Adrenal gland (tissue), 12 donors: ENCODE results near the gene TUBA8. TPM values are rescaled to one million over a fixed set of nuclear protein-coding genes. Genes with fewer than 3 reads are reported as not detected.

Source experiments
- DNase-seq, 7 donors: peaks; one replicate each; pipeline ENCODE4 v3.0.0-alpha.2; 2019 to 2020
- H3K27ac ChIP-seq, 5 donors: fragments of 200-600 bp; sonication (generic) in 4 of 5; 1 replicate in 3 of 5; 2 replicates in 2 of 5; pipeline versions ENCODE4 v1.5.1 to v1.8.0; 2016 to 2020; ENCODE audit warnings: mild to moderate bottlenecking in 1 of 5
- H3K27me3 ChIP-seq: fragments of 200-600 bp; 2 replicates; pipeline ENCODE4 v1.8.0; 2021
- H3K36me3 ChIP-seq, 2 donors: fragments of 200-600 bp; replicated peaks in 1 of 2; 1 replicate in 1 of 2; 2 replicates in 1 of 2; pipeline versions ENCODE4 v1.5.1 to v1.8.0; 2018 to 2022
- H3K4me1 ChIP-seq, 2 donors: fragments of 200-600 bp; replicated peaks in 1 of 2; 1 replicate in 1 of 2; 2 replicates in 1 of 2; pipeline versions ENCODE4 v1.5.1 to v1.8.0; 2018 to 2021
- H3K4me3 ChIP-seq, 4 donors: fragments of 200-600 bp; sonication (generic) in 3 of 4; one replicate each; pipeline ENCODE4 v1.5.1; 2016 to 2018
- H3K9me3 ChIP-seq, 3 donors: fragments of 200-600 bp; sonication (generic) in 1 of 3; replicated peaks in 1 of 3; 1 replicate in 2 of 3; 2 replicates in 1 of 3; pipeline versions ENCODE4 v1.5.1 to v1.8.0; 2016 to 2021
- CTCF ChIP-seq, 6 experiments: fragments of 450-650 bp in 4 of 6; fragments of 200-600 bp in 2 of 6; sonication (generic) in 1 of 6; IDR thresholded peaks; 1 replicate in 5 of 6; 2 replicates in 1 of 6; pipeline versions ENCODE4 v1.5.1 to v1.8.0; 2016 to 2021; ENCODE audit warnings: antibody characterized with exemption in 6 of 6, mild to moderate bottlenecking in 2 of 6, moderate library complexity in 1 of 6
- POLR2A ChIP-seq, 2 donors: fragments of 450-650 bp; IDR thresholded peaks; one replicate each; pipeline ENCODE4 v1.6.1; 2017; ENCODE audit warnings: antibody characterized with exemption in 2 of 2, mild to moderate bottlenecking in 2 of 2, moderate library complexity in 1 of 2
- WGBS, 4 donors: extraction: QIAGEN DNeasy Blood & Tissue Kit in 2 of 4; methylation state at CpG; one replicate each; pipeline versions ENCODE4 v1.1.5 to v1.1.7; 2013 to 2017; 5-methylcytosine and 5-hydroxymethylcytosine counted together
- intact Hi-C, 2 donors: fragments of 100-400 bp; cut with DNase I; formaldehyde crosslinking; loops; one replicate each; pipeline versions ENCODE4 v1.14.1 to v1.15.0; 2022 to 2023
- polyA plus RNA-seq, 3 donors: library from polyadenylated mRNA; stranded (reverse); fragments of 200-250 nt in 2 of 3; fragments of 350-450 nt in 1 of 3; fragmentation: Illumina TruSeq in 1 of 3; extraction: RNeasy Lipid Tissue Mini Kit (QIAGEN cat#74804) in 1 of 3; gene quantifications; one replicate each; pipeline ENCODE4 v1.2.3, GENCODE V29; 2013 to 2014
- total RNA-seq, 9 donors: library from RNA; depleted of rRNA in 4 of 9; stranded (reverse); fragments of >200 nt in 4 of 9; fragments of 120-200 nt in 1 of 9; fragmentation: NEBNext Ultra II Directional in 1 of 9; extraction: Animal tissue kit (Norgen Biotek cat#: 25700) in 1 of 9; gene quantifications; one replicate each; pipeline versions ENCODE4 v1.1.0 to v1.2.4, GENCODE V29; 2013 to 2023
- donor health status: healthy with polysubstance abuse.
- donor health status: Bipolar disorder and iron deficiency.
- donor health status: DM: yes; HTN: yes; CAD: no.
- donor health status: DM: no; HTN: no; CAD: no.
- donor health status: DM: no; HTN: no; CAD: no.
- donor health status: DM: yes; HTN: yes; CAD: no.

The TUBA8 gene
- total and polyA plus RNA-seq, 12 donors: 0.65 to 4.3 (median 1.8) TPM

DNA sequence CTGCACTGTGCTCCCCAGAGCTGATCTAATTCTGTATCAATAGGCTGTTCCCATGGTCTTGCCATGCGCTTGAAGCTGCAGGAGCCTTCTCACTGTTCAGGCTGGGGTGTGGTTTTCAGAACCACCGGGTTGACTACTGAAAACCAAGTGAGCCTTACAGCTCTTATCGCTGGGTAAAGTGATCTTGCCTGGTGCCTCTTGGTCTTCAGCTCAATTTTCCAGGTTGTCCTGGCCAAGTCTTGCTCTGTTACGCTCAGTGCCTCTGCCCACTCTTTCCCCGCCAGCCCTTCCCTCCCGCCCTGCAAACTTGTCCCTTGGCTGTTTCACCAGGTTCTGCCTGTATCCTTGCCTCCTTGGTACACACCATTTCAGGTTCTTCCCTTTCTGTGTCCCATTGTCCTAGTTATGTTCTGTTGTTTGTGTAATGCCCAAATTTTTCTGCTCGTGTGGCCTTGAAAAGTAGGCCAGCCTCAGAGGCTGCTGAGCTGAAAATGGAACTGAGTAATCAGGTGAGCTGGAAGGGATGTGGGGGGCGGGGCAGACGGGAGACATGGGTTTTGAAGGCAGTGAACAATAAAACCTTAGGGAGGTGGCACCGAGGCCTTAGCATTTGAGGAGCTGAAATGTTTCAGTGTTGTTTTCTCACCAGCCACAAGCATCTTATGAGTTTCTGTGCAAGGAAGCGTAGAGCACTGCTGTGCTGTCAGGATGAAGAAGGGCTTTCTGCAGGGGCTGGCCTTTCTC lies 21.6 kb upstream of the TUBA8 start:
- WGBS, 4 donors: 65 to 78% (median 70%) methylated on average over 8 to 11 of the region's 11 CpGs
- no peak overlapping the region for H3K4me3 ChIP-seq
- no peaks in the 10 kb centered on the region for H3K27me3 ChIP-seq
- peaks cover 0 to 49% of the 10 kb centered on the region in 2 donors for H3K36me3 ChIP-seq
- DNase-seq: peak; percentile 65 to 87 (median 84)
- H3K9me3 ChIP-seq: no peaks in the 10 kb centered on the region
- intact Hi-C loops: no loop called here
- peak overlapping the region in 4 of 5 donors; percentile 52 to 88 (median 70) for H3K27ac ChIP-seq
- peaks cover 17 to 23% of the 10 kb centered on the region in 2 donors for H3K4me1 ChIP-seq
- TF ChIP-seq CTCF (IDR thresholded peaks at IDR 0.05) (no peak), POLR2A (IDR thresholded peaks at IDR 0.05) (no peak)

DNA sequence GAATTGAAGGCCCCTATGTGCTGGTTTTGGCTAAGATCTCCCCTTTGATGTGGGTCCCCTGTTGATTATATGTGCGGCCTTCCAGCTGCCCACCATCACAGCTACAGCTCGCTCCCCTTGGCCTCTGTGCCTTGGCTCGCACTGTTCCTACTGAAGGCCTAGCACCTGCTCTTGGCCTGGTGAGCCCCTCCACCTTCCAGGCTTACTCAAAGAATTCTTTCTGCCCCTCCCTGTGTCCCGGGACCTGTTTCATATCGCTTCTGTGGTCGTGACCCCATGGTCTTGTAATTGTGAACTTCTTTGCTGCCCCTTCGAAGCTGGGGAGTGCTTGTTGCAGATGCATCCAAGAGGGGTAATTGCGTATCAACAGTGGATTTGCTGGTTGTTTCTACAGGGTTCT lies 20.3 kb upstream of the TUBA8 start:
- Histone ChIP-seq H3K4me1 (peaks cover 17 to 23% of the 10 kb centered on the region in 2 donors), H3K36me3 (peaks cover 0 to 37% of the 10 kb centered on the region in 2 donors), H3K4me3 (no peak overlapping the region), H3K27ac (peak overlapping the region in 2 of 5 donors; percentile 80 to 98), H3K27me3 (no peaks in the 10 kb centered on the region), H3K9me3 (no peaks in the 10 kb centered on the region)
- no peak for TF ChIP-seq CTCF (IDR thresholded peaks at IDR 0.05)
- no peak for TF ChIP-seq POLR2A (IDR thresholded peaks at IDR 0.05)
- DNase-seq: no peak
- intact Hi-C loops: no loop called here
- 94 to 98% (median 97%) methylated on average over 8 of the region's 8 CpGs for WGBS, 4 donors

- DNase-seq: peak in 1 of 7 donors; percentile 37
- Histone ChIP-seq H3K27ac (peak overlapping the region; percentile 58 to 98 (median 93)), H3K27me3 (no peaks in the 10 kb centered on the region), H3K9me3 (no peaks in the 10 kb centered on the region), H3K4me3 (peak overlapping the region in 1 of 4 donors; percentile 25), H3K36me3 (peaks cover 0 to 25% of the 10 kb centered on the region in 2 donors), H3K4me1 (peaks cover 17 to 23% of the 10 kb centered on the region in 2 donors)
- WGBS, 4 donors: 41 to 60% (median 52%) methylated on average over 7 of the region's 7 CpGs
- intact Hi-C loops: no loop called here
- TF ChIP-seq CTCF (IDR thresholded peaks at IDR 0.05): no peak
- no peak for TF ChIP-seq POLR2A (IDR thresholded peaks at IDR 0.05)
Measured at GRCh38 chr22:18091478-18091877, 19.1 kb upstream of the TUBA8 start.

GRCh38 chr22:18091916-18092526 lies 18.6 kb upstream of the TUBA8 start:
- peak overlapping the region in 1 of 4 donors; percentile 25 for H3K4me3 ChIP-seq
- peak; percentile 74 to 92 (median 87) for DNase-seq
- H3K4me1 ChIP-seq: peaks cover 17 to 23% of the 10 kb centered on the region in 2 donors
- no peaks in the 10 kb centered on the region for H3K27me3 ChIP-seq
- H3K36me3 ChIP-seq: peaks cover 0 to 21% of the 10 kb centered on the region in 2 donors
- H3K9me3 ChIP-seq: no peaks in the 10 kb centered on the region
- TF ChIP-seq POLR2A (IDR thresholded peaks at IDR 0.05) (no peak), CTCF (IDR thresholded peaks at IDR 0.05) (peak in 4 of 6 experiments; percentile 19 to 41 (median 30))
- WGBS, 4 donors: 19 to 25% (median 22%) methylated on average over 11 to 22 of the region's 22 CpGs
- H3K27ac ChIP-seq: peak overlapping the region; percentile 58 to 98 (median 93)
- intact Hi-C loops: no loop called here
